HG03558 (cell line): ENCODE data around the gene RNF181.
"Not testable (repeated sequence)": the region's sequence is repeated elsewhere in the genome, so short reads cannot be mapped to it uniquely, and the experiment has no call there.

Experiments used
- ATAC-seq: cut with Tn5 transposase; IDR thresholded peaks from one replicate; pipeline ENCODE4 v1.9.1; 2021; ENCODE audit warnings: moderate number of reproducible peaks; ENCODE audit not compliant: unreplicated experiment; ENCODE audit errors: extremely low read depth

RNF181 gene

DNA sequence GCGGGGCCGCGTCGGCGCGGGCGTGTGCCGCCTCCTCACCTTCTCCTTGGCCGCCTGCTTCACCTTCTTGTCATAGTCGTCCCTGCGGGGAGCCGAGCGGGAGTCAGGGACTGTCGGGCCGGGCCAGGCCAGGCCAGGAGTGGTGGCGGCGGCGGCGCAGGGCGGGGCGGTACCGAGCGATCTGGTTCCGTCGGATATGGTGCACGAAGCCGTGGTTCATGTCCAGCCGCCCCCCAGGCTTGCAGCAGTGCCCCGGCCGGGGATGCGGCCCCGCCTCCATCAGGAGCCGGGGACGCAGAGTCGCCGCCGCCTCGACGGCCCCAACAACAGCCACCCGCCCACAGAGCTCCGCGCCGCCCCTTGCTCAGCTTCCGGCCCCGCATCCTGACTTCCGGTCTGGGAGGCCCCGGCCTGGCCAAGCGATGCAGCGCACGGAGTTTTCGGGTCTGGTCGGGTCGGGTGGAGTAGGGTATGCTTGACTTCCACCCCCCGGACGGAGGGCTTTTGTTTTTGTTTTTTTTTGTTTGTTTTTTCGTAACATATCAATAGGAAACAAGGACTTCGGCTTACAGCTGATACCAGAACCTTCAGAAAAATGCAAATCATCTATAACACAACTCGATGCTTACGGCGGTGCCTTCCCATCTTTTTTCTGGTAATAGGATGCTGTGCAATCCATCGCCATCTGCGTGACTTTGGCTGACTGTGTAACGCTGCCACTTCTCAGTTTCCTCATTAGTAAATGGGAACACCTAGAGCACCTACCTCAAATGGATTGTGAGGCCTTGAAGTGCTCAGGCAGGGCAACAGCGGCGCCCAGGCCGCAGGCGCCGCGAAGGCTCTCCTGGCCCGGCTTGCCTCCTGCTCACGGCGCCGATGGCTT, 16.4 kb downstream of the RNF181 start, which contains the start of gene C2orf68:
Gene C2orf68 (minus strand): TSS at position 362 of the 883 bp plus-strand sequence. CDS start 82 bp downstream, at position 280.
- peak; percentile 48 for ATAC-seq

DNA sequence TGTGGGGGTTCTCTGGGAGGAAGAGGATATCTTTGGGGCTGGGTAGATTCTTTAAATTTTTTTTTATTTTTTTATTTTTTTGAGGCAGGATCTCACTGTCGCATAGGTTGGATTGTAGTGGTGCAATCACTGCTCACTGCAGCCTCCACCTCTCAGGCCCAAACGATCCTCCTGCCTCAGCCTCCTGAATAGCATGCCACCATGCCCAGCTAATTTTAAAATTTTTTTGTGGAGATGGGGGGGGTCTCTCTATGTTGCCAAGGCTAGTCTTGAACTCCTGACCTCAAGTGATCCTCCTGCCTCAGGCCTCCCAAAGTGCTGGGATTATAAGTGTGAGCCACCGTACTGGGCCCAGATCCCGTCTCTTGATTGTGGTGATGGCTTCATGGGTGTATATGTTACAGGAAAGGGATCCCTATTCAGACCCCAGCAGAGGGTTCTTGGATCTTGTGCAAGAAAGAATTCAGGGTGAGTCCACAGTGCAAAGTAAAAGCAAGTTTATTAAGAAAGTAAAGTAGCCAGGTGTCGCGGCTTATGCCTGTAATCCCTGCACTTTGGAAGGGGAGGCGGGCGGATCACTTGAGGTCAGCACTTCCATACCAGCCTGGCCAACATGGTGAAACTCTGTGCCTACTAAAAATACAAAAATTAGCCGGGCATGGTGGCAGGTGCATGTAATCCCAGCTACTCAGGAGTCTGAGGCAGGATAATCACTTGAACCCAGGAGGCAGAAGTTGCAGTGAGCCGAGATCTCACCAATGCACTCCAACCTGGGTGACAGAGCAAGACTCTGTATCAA, 18.4 kb downstream of the RNF181 start:
- ATAC-seq: no peak

DNA sequence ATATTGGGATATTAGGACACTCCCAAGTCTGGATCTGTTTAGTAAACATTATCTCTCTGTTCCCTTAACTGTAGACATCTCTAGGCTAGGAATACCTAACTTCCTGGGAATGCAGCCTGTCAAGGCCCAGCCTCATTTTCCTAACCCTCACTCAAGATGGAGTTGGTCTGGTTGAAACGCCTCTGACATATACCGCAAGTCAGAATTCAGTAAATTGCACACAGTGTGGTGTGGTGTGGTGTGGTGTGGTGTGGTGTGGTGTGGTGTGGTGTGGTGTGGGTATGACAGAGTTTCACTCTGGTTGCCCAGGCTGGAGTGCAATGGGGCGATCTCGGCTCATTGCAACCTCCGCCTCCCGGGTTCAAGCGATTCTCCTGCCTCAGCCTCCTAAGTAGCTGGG, 19.2 kb downstream of the RNF181 start:
- not testable (repeated sequence) for ATAC-seq

DNA sequence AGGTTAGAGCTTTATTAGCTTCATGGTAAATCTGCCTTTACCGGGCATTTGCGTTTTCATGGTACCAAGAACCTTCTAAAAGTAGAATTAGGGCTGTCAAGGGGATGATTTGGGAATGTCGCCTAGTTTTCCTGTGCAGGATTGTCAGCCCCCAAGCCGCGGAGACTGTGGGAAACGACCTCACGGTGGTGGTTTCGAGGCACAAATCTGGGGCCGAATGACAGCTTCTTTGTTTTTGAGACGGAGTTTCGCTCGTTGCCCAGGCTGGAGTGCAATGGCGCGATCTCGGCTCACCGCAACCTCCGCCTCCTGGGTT, 19.8 kb downstream of the RNF181 start:
- ATAC-seq: no peak

DNA sequence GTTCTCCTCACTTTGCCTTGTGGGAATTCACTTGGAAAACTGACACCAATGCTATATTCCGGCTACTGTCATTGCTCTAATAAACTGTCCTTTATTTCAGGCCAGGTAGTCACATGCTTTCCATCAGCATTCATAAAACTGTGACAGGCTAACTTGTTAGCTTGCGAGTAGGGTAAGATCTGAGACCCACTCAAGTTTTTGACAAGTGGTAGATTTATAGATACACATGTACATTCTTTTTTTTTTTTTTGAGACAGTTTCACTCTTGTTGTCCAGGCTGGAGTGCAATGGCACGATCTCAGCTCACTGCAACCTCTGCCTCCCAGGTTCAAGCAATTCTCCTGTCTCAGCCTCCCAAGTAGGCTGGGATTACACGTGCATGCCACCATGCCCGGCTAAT, 22.2 kb downstream of the RNF181 start:
- ATAC-seq: not testable (repeated sequence)

DNA sequence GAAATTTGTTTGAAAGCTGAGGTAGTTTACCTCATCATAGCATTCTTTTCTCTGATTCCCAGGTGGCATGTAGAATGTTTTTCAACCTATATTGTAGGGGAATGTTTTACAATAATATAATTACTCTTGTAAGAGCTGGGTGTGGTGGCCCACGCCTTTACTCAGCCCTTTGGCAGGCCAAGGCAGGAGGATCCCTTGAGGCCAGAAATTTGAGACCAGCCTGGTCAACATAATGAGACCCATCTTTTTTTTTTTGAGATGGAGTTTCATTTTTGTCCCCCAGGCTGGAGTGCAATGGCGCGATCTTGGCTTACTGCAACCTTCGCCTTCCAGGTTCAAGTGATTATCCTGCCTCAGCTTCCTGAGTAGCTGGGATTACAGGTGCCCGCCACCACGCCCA, 24.1 kb downstream of the RNF181 start:
- ATAC-seq: no peak

DNA sequence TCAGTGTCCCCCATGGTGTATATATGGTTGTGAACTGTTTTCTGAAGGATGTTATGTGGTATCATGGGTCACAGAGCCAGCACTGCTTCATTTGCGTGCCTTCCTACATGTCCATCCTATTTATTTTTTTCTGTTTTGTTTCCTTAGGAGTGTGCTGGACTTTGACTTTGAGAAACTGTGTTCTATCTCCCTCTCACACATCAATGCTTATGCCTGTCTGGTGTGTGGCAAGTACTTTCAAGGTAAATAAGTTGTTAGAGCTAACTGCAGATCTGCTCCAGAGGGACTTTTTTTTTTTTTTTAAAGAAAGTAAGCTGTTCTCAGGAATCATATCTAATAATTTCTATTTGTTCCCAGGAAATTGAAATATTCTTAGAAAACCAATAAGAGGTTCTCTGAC, 25.8 kb downstream of the RNF181 start:
- no peak for ATAC-seq

DNA sequence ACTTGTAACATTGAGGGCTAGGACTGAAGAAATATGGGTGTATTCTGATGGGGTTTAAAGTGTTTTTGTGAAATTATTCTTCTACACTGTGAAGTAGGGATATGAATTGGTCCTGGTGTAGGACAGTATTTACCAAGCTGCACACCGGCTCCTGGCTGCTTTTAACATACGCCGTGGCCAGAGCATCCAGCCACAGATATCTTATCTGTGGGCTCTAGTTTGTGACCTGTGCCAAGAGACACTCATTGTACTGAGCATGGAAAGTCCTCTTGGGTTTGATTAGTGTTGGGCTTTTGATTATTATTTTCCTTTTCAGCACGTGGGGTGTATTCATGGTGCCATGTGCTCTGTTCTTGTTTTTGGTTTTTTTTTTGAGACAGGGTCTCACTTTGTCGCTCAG, 28.4 kb downstream of the RNF181 start:
- no peak for ATAC-seq

DNA sequence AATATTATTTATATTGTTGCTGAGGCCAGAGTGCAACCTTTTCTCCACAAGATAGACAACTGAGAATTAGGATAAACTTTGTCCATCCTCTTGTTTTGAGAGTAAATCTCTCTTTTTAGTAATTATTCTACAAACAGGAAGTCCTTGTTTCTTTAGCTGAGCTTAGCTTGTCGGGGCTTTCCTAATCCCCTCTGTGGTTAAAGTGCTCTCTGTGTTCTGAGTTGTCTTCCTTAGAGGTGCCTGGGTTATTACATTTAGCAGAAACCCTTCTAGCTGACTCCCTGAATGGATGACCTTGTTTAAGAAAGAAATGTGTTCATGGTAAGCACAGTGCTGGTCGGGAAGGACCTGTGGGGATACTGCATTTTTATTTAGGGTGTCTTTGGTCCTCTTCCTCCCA, 33.1 kb downstream of the RNF181 start:
- ATAC-seq: peak; percentile 52

DNA sequence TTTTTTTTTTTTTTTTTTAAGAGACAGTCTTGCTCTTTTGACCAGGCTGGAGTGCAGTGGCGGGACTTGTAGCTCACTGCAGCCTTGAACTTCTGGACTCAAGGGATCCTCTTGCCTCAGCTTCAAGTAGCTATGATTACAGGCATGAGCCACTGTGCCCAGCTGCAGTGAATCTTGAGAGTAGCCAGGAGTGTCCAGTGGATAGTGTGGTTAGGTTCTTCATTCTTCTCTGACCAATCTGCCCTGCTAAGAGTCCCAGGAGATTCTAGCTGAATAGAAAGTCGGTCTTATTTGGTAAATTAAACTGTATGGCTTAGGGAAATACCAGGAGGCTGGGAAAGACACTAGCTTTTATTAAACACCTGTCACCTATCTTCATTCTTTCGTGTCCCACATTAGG, 35.8 kb downstream of the RNF181 start:
- no peak for ATAC-seq

DNA sequence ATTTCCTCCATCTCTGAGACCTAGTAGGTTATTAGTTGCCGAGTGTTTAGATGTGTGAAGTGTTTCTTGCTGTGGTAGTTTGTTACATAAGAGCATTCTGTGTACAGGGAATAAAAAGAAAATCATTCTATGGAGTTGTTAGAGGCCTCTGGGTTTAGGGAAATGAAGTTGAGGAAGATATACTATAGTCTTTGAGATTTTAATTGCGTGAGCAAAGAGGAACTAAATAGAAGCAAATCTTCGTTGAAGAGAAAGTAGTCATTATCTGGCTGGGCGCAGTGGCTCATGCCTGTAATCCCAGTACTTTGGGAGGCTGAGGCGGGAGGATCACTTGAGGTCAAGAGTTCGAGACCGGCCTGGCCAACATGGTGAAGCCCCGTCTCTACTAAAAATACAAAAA, 39.5 kb downstream of the RNF181 start:
- ATAC-seq: no peak

DNA sequence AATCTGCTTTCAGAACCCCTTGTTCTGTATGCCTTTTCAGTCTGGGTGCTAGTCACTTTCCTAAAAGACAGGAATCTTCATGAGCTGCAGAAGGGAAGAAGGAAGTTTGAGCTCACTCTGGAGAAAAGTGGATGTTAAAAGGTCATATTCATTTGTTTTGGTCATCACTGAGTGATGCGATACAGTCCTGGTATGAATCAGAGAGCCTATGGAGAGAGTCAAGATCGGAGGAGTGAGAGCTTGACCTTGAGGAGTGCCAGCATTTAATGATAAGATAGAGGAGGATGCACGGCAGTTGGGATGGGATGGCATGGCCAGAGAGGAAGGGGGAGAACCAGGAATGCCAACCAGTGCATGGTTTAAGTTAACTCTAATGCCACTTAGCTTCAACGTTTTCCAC, 40.1 kb downstream of the RNF181 start:
- ATAC-seq: no peak

DNA sequence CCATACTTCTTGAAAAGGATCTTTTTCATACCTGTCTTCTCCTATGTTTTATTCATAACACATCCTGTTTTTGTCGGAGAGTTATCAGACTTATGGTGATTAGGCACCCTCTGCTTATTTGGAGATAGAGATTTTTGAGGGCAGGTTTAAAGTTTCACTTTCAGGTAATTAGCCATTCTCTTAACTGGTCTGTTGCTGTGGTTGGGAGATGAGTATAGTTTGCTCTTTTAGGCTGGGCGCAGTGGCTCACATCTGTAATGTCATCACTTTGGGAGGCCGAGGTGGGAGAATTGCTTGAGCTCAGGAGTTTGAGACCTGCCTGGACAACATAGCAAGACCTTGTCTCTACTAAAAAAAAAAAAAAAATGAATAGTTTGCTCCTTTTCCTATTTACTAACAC, 47.2 kb downstream of the RNF181 start:
- ATAC-seq: no peak

DNA sequence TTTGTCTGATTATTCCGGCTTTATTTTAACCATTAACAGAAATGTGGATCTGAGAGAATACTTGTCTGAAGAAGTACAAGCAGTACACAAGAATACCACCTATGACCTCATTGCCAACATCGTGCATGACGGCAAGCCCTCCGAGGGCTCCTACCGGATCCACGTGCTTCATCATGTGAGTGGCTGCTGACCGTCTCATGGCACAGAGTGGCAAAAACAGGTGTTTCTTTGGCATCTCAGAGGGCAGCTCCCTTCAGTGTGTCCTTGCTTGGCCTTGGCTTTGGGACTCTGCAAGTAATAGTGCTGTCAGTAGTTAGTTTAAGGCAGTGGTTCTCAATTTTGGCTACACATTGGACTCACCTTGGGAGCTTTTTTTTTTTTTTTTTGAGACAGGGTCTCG, 49.4 kb downstream of the RNF181 start:
- ATAC-seq: no peak

DNA sequence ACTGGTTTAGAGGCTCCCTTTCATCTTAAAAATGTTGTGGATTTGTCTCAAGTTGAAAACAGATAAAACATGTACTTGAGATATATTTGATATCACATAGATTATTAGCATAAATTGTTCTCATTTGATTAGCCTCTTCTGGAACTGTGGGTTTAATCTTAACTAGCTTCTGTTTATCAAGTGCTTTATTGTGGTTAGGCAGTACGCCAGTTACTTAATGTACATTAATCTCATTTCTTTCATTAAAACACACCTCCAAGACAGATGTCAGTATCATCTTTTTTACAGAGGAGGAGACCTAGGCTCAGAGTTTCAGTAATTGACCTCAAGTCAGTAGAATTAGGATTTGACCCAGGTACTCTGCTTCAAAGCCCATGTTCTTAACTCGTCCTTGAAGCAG, 50.6 kb downstream of the RNF181 start:
- no peak for ATAC-seq
